Progenitor cell of endocrine pancreas (in vitro differentiated cells): ENCODE data around the gene PTPN14. TPM values are rescaled to one million over a fixed set of nuclear protein-coding genes. Genes with fewer than 3 reads are reported as not detected.
"Not testable (repeated sequence)": the region's sequence is repeated elsewhere in the genome, so short reads cannot be mapped to it uniquely, and the experiment has no call there.

Experiments
- DNase-seq: peaks from one replicate; pipeline ENCODE4 v3.0.0; 2021; ENCODE audit warnings: low spot score; ENCODE audit not compliant: unreplicated experiment
- H3K27ac Mint-ChIP-seq: 2 replicates; pipeline ENCODE4 v1.8.0; 2021; ENCODE audit warnings: mild to moderate bottlenecking, moderate library complexity, mixed read lengths
- H3K27me3 Mint-ChIP-seq: 2 replicates; pipeline ENCODE4 v1.8.0; 2021; ENCODE audit warnings: mixed read lengths
- H3K36me3 Mint-ChIP-seq: 2 replicates; pipeline ENCODE4 v1.8.0; 2022; ENCODE audit warnings: mixed read lengths; ENCODE audit not compliant: insufficient read depth
- H3K4me1 Mint-ChIP-seq: 2 replicates; pipeline ENCODE4 v1.8.0; 2021; ENCODE audit warnings: low read depth, mixed read lengths
- H3K4me3 Mint-ChIP-seq: 2 replicates; pipeline ENCODE4 v1.8.0; 2021; ENCODE audit warnings: low read depth, mild to moderate bottlenecking, moderate library complexity, mixed read lengths
- H3K9me3 Mint-ChIP-seq: 2 replicates; pipeline ENCODE4 v1.8.0; 2021; ENCODE audit warnings: low read depth, mixed read lengths
- CTCF ChIP-seq: fragments of 200-600 bp; sonication (generic); IDR thresholded peaks from one replicate; pipeline ENCODE4 v1.5.0; 2021; ENCODE audit warnings: antibody characterized with exemption, mild to moderate bottlenecking; ENCODE audit not compliant: unreplicated experiment
- total RNA-seq: library from RNA; stranded (reverse); gene quantifications from 2 replicates; pipeline ENCODE4 v1.2.1, GENCODE V29; 2021

PTPN14 gene
- total RNA-seq, 1 donor from 2014 or later, result 37.0 TPM

- no peaks in the 10 kb centered on the region for H3K9me3 Mint-ChIP-seq
- H3K4me3 Mint-ChIP-seq, result no peak overlapping the region
- H3K36me3 Mint-ChIP-seq, result peaks cover 6% of the 10 kb centered on the region
- no peaks in the 10 kb centered on the region for H3K27me3 Mint-ChIP-seq
- DNase-seq, result no peak
- peaks cover 14% of the 10 kb centered on the region for H3K4me1 Mint-ChIP-seq
- no peak for TF ChIP-seq CTCF
- no peak overlapping the region for H3K27ac Mint-ChIP-seq
Observed at GRCh38 chr1:214498021-214498420, 53.4 kb downstream of the PTPN14 start.

GRCh38 chr1:214496126-214496525, 55.3 kb downstream of the PTPN14 start:
- H3K27me3 Mint-ChIP-seq, result no peaks in the 10 kb centered on the region
- H3K4me3 Mint-ChIP-seq, result no peak overlapping the region
- no peak for TF ChIP-seq CTCF
- peaks cover 14% of the 10 kb centered on the region for H3K4me1 Mint-ChIP-seq
- no peak overlapping the region for H3K27ac Mint-ChIP-seq
- no peak for DNase-seq
- H3K36me3 Mint-ChIP-seq, result peaks cover 6% of the 10 kb centered on the region
- H3K9me3 Mint-ChIP-seq, result no peaks in the 10 kb centered on the region

- Mint-ChIP-seq H3K36me3 (peaks cover 6% of the 10 kb centered on the region), H3K4me1 (peaks cover 5% of the 10 kb centered on the region), H3K27me3 (no peaks in the 10 kb centered on the region), H3K9me3 (no peaks in the 10 kb centered on the region), H3K4me3 (no peak overlapping the region), H3K27ac (no peak overlapping the region)
- no peak for TF ChIP-seq CTCF
- DNase-seq, result no peak
Observed at GRCh38 chr1:214494706-214495105, 56.7 kb downstream of the PTPN14 start.

- not testable (repeated sequence) for H3K36me3 Mint-ChIP-seq, DNase-seq, H3K9me3 Mint-ChIP-seq, H3K4me1 Mint-ChIP-seq, H3K27ac Mint-ChIP-seq, H3K27me3 Mint-ChIP-seq, H3K4me3 Mint-ChIP-seq
Observed at GRCh38 chr1:214494179-214494578, 57.2 kb downstream of the PTPN14 start.

- H3K27me3 Mint-ChIP-seq, result no peaks in the 10 kb centered on the region
- no peak for TF ChIP-seq CTCF
- peaks cover 6% of the 10 kb centered on the region for H3K36me3 Mint-ChIP-seq
- no peak overlapping the region for H3K27ac Mint-ChIP-seq
- peaks cover 7% of the 10 kb centered on the region for H3K4me1 Mint-ChIP-seq
- H3K4me3 Mint-ChIP-seq, result no peak overlapping the region
- no peak for DNase-seq
- no peaks in the 10 kb centered on the region for H3K9me3 Mint-ChIP-seq
Observed at GRCh38 chr1:214493126-214493796, 58.1 kb downstream of the PTPN14 start.

GRCh38 chr1:214492401-214493075, 58.9 kb downstream of the PTPN14 start:
- peaks cover 8% of the 10 kb centered on the region for H3K4me1 Mint-ChIP-seq

More at GRCh38 chr1:214492401-214493075, 58.9 kb downstream of the PTPN14 start:
- Mint-ChIP-seq H3K36me3 (peaks cover 6% of the 10 kb centered on the region), H3K4me3 (no peak overlapping the region), H3K27me3 (no peaks in the 10 kb centered on the region), H3K27ac (no peak overlapping the region), H3K9me3 (no peaks in the 10 kb centered on the region)
- no peak for DNase-seq
- TF ChIP-seq CTCF, result no peak
